Caco-2 (cell line): Measurements from ENCODE around the gene BRICD5. TPM values are rescaled to one million over a fixed set of nuclear protein-coding genes. Genes with fewer than 3 reads are reported as not detected.

Experiments
- BruUV-seq: library from RNA; stranded (reverse); fragments of 400-500 nt; replicated peaks from 2 replicates; lab custom pipeline; 2021; lab: Mats Ljungman, UMichigan
- CTCF ChIA-PET: fragments of 300-600 bp; sonication (Branson Sonifier 250); formaldehyde crosslinking; loops from one replicate; lab custom pipeline; 2022; ENCODE audit warnings: antibody characterized with exemption; lab: Charles Lee
- POLR2A ChIA-PET: fragments of 300-600 bp; sonication (Branson Sonifier 250); formaldehyde crosslinking; loops from one replicate; lab custom pipeline; 2022; ENCODE audit warnings: antibody characterized with exemption; lab: Charles Lee
- DNase-seq, 2 experiments: peaks; one replicate each; pipeline versions ENCODE4 v3.0.0 to v3.0.0-alpha.2; 2020 to 2022
- H3K27me3 ChIP-seq: replicated peaks from 2 replicates; pipeline ENCODE4 v1.6.0; 2011; ENCODE audit warnings: low read length; ENCODE audit not compliant: control insufficient read depth, insufficient read depth
- H3K36me3 ChIP-seq: 2 replicates; pipeline ENCODE4 v1.5.1; 2011; ENCODE audit warnings: low read length; ENCODE audit not compliant: control insufficient read depth, insufficient read depth
- H3K4me1 ChIP-seq: fragments of 250-450 bp; sonication (Bioruptor Pico); 2 replicates; pipeline ENCODE4 v1.5.1; 2020; ENCODE audit warnings: mild to moderate bottlenecking
- H3K4me3 ChIP-seq: 2 replicates; pipeline ENCODE4 v1.5.1; 2011; ENCODE audit warnings: low read depth, mild to moderate bottlenecking, control low read depth, low read length
- H3K9me3 ChIP-seq: fragments of 250-450 bp; sonication (Bioruptor Pico); 2 replicates; pipeline ENCODE4 v1.5.1; 2020; ENCODE audit warnings: mild to moderate bottlenecking, moderate library complexity
- H3K27ac Mint-ChIP-seq: one replicate; pipeline ENCODE4 v1.8.0; 2022; ENCODE audit warnings: mixed read lengths; ENCODE audit not compliant: unreplicated experiment
- H3K27me3 Mint-ChIP-seq: one replicate; pipeline ENCODE4 v1.8.0; 2022; ENCODE audit warnings: mixed read lengths; ENCODE audit not compliant: insufficient read depth, unreplicated experiment
- H3K36me3 Mint-ChIP-seq: one replicate; pipeline ENCODE4 v1.8.0; 2022; ENCODE audit warnings: mild to moderate bottlenecking, mixed read lengths; ENCODE audit not compliant: insufficient read depth, unreplicated experiment
- H3K4me1 Mint-ChIP-seq: one replicate; pipeline ENCODE4 v1.8.0; 2022; ENCODE audit warnings: low read depth, mixed read lengths; ENCODE audit not compliant: unreplicated experiment
- H3K4me3 Mint-ChIP-seq: one replicate; pipeline ENCODE4 v1.8.0; 2022; ENCODE audit warnings: mild to moderate bottlenecking, moderate library complexity, mixed read lengths; ENCODE audit not compliant: unreplicated experiment
- H3K9me3 Mint-ChIP-seq: one replicate; pipeline ENCODE4 v1.8.0; 2022; ENCODE audit warnings: mixed read lengths; ENCODE audit not compliant: unreplicated experiment
- intact Hi-C: fragments of 100-400 bp; cut with micrococcal nuclease; formaldehyde crosslinking; loops from one replicate; pipeline ENCODE4 v1.10.0; 2022; ENCODE audit not compliant: unreplicated experiment
- total RNA-seq: library from RNA; stranded (reverse); gene quantifications from 2 replicates; pipeline ENCODE4 v1.2.3, GENCODE V29; 2022
- TF ChIP-seq, protein P1 (sequence below), 2 experiments: fragments of 200-600 bp in 1 of 2; IDR thresholded peaks; 1 replicate in 1 of 2; 2 replicates in 1 of 2; pipeline versions ENCODE4 v1.5.1 to v1.8.0; 2011 to 2022; ENCODE audit warnings: antibody characterized with exemption in 1 of 2, control low read depth in 1 of 2, inconsistent platforms in 1 of 2, low read depth in 1 of 2, low read length in 1 of 2, mild to moderate bottlenecking in 1 of 2, moderate library complexity in 1 of 2; ENCODE audit not compliant: insufficient read depth in 1 of 2, severe bottlenecking in 1 of 2, unreplicated experiment in 1 of 2

The BRICD5 gene
- total RNA-seq, 1 experiment from 2014 or later, result 10.0 TPM

DNA sequence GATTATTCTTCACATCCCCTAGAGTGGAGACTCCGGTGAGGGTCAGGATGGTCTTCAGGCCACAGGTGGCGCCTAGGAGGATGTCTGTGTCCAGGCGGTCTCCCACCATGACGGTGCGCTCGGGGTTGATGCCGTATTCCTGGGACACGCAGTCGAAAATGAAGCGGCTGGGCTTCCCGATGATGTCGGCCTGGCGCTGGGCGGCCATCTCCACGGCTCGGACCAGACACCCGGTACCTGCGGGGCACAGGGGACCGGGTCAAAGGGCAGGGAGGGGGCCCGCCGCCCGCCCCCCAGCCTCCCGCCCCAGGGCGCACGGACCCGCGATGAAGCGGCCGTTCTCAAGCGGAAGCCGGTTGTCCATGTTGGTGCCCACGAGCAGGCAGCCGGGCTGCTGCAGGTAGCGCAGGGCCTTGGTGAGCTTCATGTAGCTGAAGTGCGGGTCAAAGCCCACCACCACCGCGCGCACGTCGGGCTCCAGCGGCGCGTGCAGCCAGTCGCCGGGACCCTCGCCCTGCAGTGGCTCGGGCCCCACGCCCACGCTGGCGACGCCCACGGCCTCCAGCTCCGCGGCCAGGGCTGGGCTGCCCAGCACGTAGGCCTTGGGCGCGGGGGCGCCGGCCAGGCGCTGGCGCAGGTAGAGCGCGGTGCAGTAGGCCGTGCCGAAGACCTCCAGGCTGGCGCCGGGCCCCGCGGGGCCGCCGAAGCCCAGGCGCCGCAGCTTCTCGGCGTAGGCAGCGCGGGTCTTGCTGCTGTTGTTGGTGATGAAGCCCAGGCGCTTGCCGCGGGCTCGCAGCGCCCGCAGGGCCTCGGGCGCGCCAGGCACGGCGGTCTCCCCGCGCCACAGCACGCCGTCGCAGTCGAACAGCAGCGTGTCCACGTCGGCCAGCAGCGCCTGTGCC lies 3.4 kb upstream of the BRICD5 start:
- ChIA-PET POLR2A (interaction anchor here (0.6 to 2.0 kb wide), 12 partner anchors 8 to 755 kb away, joined by 3 to 21 read pairs (median 4); partner anchors contain the start of genes E4F1, ECI1, KCTD5 and RPS2), CTCF (interaction anchor here (1.0 to 1.6 kb wide), 4 partner anchors 19 to 216 kb away, joined by 4 to 10 read pairs (median 8); partner anchors contain the start of gene ECI1)
- H3K4me1 ChIP-seq, result peaks cover 29% of the 10 kb centered on the region
- Mint-ChIP-seq H3K9me3 (no peaks in the 10 kb centered on the region), H3K27me3 (no peaks in the 10 kb centered on the region), H3K4me3 (peak overlapping the region; percentile 74), H3K27ac (peak overlapping the region; percentile 66), H3K36me3 (peaks cover 51% of the 10 kb centered on the region), H3K4me1 (no peaks in the 10 kb centered on the region)
- H3K9me3 ChIP-seq, result no peaks in the 10 kb centered on the region
- DNase-seq, result no peak
- H3K36me3 ChIP-seq, result peaks cover 3% of the 10 kb centered on the region; the same call in 1 of the 2 replicates
- BruUV-seq, result no TSS peak
- H3K27me3 ChIP-seq, result no peaks in the 10 kb centered on the region
- intact Hi-C loops, result no loop called here
- TF ChIP-seq, protein P1, sequence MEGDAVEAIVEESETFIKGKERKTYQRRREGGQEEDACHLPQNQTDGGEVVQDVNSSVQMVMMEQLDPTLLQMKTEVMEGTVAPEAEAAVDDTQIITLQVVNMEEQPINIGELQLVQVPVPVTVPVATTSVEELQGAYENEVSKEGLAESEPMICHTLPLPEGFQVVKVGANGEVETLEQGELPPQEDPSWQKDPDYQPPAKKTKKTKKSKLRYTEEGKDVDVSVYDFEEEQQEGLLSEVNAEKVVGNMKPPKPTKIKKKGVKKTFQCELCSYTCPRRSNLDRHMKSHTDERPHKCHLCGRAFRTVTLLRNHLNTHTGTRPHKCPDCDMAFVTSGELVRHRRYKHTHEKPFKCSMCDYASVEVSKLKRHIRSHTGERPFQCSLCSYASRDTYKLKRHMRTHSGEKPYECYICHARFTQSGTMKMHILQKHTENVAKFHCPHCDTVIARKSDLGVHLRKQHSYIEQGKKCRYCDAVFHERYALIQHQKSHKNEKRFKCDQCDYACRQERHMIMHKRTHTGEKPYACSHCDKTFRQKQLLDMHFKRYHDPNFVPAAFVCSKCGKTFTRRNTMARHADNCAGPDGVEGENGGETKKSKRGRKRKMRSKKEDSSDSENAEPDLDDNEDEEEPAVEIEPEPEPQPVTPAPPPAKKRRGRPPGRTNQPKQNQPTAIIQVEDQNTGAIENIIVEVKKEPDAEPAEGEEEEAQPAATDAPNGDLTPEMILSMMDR (IDR thresholded peaks at IDR 0.05; ENCODE audit: insufficient read depth in 1 of 2, low read depth in 1 of 2, low read length in 1 of 2, severe bottlenecking in 1 of 2, unreplicated experiment in 1 of 2), result no peak
- peak overlapping the region; percentile 75 for H3K4me3 ChIP-seq

DNA sequence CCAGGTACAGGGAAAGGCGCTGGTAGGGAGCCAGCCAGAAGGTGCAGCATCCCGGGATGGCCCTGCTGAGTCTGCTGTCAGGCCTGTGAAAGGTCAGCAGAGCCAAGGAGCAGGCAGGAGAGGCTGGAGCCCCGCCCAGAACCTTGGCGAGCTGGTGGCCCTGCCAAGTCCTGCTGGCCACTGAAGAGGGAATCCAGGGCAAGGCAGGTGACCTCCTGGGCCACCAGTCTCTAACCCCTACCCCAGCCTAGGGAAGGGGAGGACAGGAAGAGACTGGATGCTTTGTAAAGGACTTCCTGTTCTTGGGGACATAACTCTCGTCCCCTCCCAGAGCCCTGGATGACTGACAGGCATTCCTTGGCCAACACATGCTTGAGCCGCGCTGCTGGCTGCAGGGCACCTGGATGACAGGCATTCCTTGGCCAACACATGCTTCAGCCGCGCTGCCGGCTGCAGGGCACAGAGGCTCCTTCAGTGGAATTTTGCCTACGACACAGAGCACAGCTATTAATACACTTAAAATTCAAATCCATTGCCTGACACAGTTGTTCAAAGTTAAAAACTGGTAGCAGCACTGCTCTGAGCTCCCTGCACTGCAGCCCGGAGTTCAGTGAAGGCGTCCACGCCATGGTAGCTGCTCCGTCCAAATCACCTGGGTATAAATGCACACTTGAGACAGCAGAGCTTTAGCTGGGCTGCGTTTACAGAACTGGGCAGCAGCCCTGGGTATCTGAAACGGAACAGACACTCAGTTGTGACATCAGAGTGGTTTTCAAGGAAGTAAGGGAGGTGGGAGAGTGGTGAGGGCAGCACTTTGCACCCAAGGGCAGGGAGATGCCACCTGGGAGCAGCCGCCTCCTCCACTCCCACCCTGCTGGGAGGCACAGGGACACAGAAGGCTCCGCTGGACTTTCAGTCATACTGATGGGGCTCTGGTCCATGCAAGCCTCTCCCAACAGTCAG lies 2.0 kb upstream of the BRICD5 start:
- no peaks in the 10 kb centered on the region for H3K27me3 ChIP-seq
- peak overlapping the region; percentile 73 for H3K4me3 Mint-ChIP-seq
- TF ChIP-seq, protein P1 (IDR thresholded peaks at IDR 0.05; ENCODE audit: insufficient read depth in 1 of 2, low read depth in 1 of 2, low read length in 1 of 2, severe bottlenecking in 1 of 2, unreplicated experiment in 1 of 2), result no peak
- peaks cover 29% of the 10 kb centered on the region for H3K4me1 ChIP-seq
- intact Hi-C loops, result no loop called here
- H3K4me1 Mint-ChIP-seq, result peaks cover 2% of the 10 kb centered on the region
- DNase-seq, result no peak
- peak overlapping the region; percentile 75; the same call in 1 of the 2 replicates for H3K4me3 ChIP-seq
- H3K9me3 ChIP-seq, result no peaks in the 10 kb centered on the region
- ChIA-PET POLR2A (no interaction called here), CTCF (no interaction called here)
- H3K27me3 Mint-ChIP-seq, result no peaks in the 10 kb centered on the region
- H3K27ac Mint-ChIP-seq, result peak overlapping the region; percentile 66
- no peaks in the 10 kb centered on the region for H3K9me3 Mint-ChIP-seq
- peaks cover 3% of the 10 kb centered on the region; the same call in 1 of the 2 replicates for H3K36me3 ChIP-seq
- peaks cover 65% of the 10 kb centered on the region for H3K36me3 Mint-ChIP-seq
- TSS peak; percentile 61 for BruUV-seq

DNA sequence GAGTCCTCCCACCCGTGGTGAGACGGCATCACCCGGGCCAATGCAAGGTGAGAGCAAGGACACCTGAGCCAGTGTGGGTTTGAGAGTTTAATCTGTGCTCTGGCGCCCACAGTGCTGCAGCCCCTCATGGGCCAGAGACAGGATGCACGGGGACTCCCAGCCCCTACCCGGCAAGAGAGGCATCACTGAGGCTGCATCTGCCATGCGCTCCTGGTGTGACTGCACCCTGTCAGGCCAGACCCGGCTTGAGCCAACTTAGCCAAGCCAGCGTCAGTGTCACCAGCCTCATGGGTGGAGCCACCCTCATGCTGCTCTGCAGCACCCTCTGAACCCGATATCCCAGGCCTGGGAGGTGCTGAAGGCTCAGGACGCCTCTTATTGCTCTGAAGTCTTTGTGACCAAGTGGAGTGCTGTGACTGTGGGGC lies 1.3 kb upstream of the BRICD5 start:
- Histone ChIP-seq H3K36me3 (peaks cover 6% of the 10 kb centered on the region), H3K9me3 (no peaks in the 10 kb centered on the region), H3K27me3 (no peaks in the 10 kb centered on the region), H3K4me1 (peaks cover 29% of the 10 kb centered on the region), H3K4me3 (no peak overlapping the region)
- TF ChIP-seq, protein P1 (IDR thresholded peaks at IDR 0.05; ENCODE audit: insufficient read depth in 1 of 2, low read depth in 1 of 2, low read length in 1 of 2, severe bottlenecking in 1 of 2, unreplicated experiment in 1 of 2), result no peak
- H3K27me3 Mint-ChIP-seq, result no peaks in the 10 kb centered on the region
- peak overlapping the region; percentile 73 for H3K4me3 Mint-ChIP-seq
- intact Hi-C loops, result no loop called here
- H3K36me3 Mint-ChIP-seq, result peaks cover 71% of the 10 kb centered on the region
- no peaks in the 10 kb centered on the region for H3K9me3 Mint-ChIP-seq
- ChIA-PET POLR2A (no interaction called here), CTCF (no interaction called here)
- BruUV-seq, result no TSS peak
- DNase-seq, result no peak
- peaks cover 7% of the 10 kb centered on the region for H3K4me1 Mint-ChIP-seq
- peak overlapping the region; percentile 66 for H3K27ac Mint-ChIP-seq
